Panc1 (cell line): ENCODE results near the gene CEP250. TPM values are rescaled to one million over a fixed set of nuclear protein-coding genes. Genes with fewer than 3 reads are reported as not detected.

Experiments
- ATAC-seq: fragments of 200-7000 bp; cut with Tn5 transposase; 2 replicates; pipeline ENCODE4 v1.9.1; 2020; ENCODE audit warnings: mild to moderate bottlenecking, moderate library complexity
- BruUV-seq: library from RNA; stranded (reverse); fragments of 400-500 nt; replicated peaks from 2 replicates; lab custom pipeline; 2021; lab: Mats Ljungman, UMichigan
- CTCF ChIA-PET: fragments of 300-600 bp; sonication (Branson Sonifier 250); formaldehyde crosslinking; loops from one replicate; lab custom pipeline; 2022; ENCODE audit warnings: antibody characterized with exemption; lab: Charles Lee
- POLR2A ChIA-PET: fragments of 300-600 bp; sonication (Branson Sonifier 250); formaldehyde crosslinking; loops from one replicate; lab custom pipeline; 2022; ENCODE audit warnings: antibody characterized with exemption; lab: Charles Lee
- DNase-seq: peaks from one replicate; pipeline ENCODE4 v3.0.0-alpha.2; 2010; ENCODE audit warnings: low read depth, low spot score
- H3K27ac ChIP-seq: 2 replicates; pipeline ENCODE4 v1.5.1; 2011; ENCODE audit warnings: mild to moderate bottlenecking, low read length, inconsistent platforms
- H3K27me3 ChIP-seq: fragments of 200-500 bp; sonication (Bioruptor generic); 2 replicates; pipeline ENCODE4 v1.6.0; 2014; ENCODE audit warnings: low read length, inconsistent platforms; ENCODE audit not compliant: control insufficient read depth, insufficient read depth
- H3K36me3 ChIP-seq: fragments of 200-500 bp; sonication (Bioruptor generic); 2 replicates; pipeline ENCODE4 v1.5.1; 2014; ENCODE audit warnings: inconsistent platforms, mild to moderate bottlenecking, low read length, moderate library complexity; ENCODE audit not compliant: control insufficient read depth, insufficient read depth
- H3K4me1 ChIP-seq: 2 replicates; pipeline ENCODE4 v1.5.1; 2011; ENCODE audit warnings: inconsistent platforms, mild to moderate bottlenecking, low read length, moderate library complexity; ENCODE audit not compliant: control insufficient read depth, insufficient read depth
- H3K4me3 ChIP-seq, 2 experiments: 2 replicates each; pipeline ENCODE4 v1.5.1; 2011 to 2012; ENCODE audit warnings: low read depth in 2 of 2, low read length in 2 of 2, mild to moderate bottlenecking in 2 of 2, inconsistent platforms in 1 of 2, moderate library complexity in 1 of 2
- H3K9me3 ChIP-seq: fragments of 200-500 bp; sonication (Bioruptor generic); 2 replicates; pipeline ENCODE4 v1.5.1; 2014; ENCODE audit warnings: low read depth, mild to moderate bottlenecking, inconsistent platforms, low read length, moderate library complexity; ENCODE audit not compliant: control insufficient read depth, insufficient read depth
- POLR2AphosphoS5 ChIP-seq: IDR thresholded peaks from 2 replicates; pipeline ENCODE4 v1.6.1; 2012; ENCODE audit warnings: mild to moderate bottlenecking, low read depth, low read length, moderate library complexity
- SIN3A ChIP-seq: IDR thresholded peaks from 2 replicates; pipeline ENCODE4 v1.6.1; 2012; ENCODE audit warnings: low read depth, mild to moderate bottlenecking, low read length, moderate library complexity, borderline replicate concordance; ENCODE audit not compliant: insufficient read depth
- TCF7L2 ChIP-seq: IDR thresholded peaks from 2 replicates; pipeline ENCODE4 v1.6.1; 2011; ENCODE audit warnings: mild to moderate bottlenecking, low read depth, low read length, inconsistent platforms
- in situ Hi-C: cut with HindIII; loops from 2 replicates; pipeline ENCODE4 v1.10.0; 2016; ENCODE audit warnings: low sequenced_read_pairs, low pct_unique_long_range_greater_than_20kb
- intact Hi-C: fragments of 100-400 bp; cut with micrococcal nuclease; formaldehyde crosslinking; loops from one replicate; pipeline ENCODE4 v1.10.0; 2022; ENCODE audit not compliant: unreplicated experiment
- total RNA-seq: library from RNA; stranded (reverse); gene quantifications from one replicate; pipeline ENCODE4 v1.2.1, GENCODE V29; 2021; ENCODE audit not compliant: unreplicated experiment
- TF ChIP-seq, protein P1 (sequence below): fragments of 450-650 bp; IDR thresholded peaks from 2 replicates; pipeline ENCODE4 v1.5.1; 2017; ENCODE audit warnings: mild to moderate bottlenecking
- TF ChIP-seq, protein P2 (sequence below), 2 experiments: IDR thresholded peaks; 2 replicates each; pipeline ENCODE4 v1.6.1; 2011 to 2012; ENCODE audit warnings: low read depth in 2 of 2, control low read depth in 1 of 2, low read length in 1 of 2, mild to moderate bottlenecking in 1 of 2, moderate library complexity in 1 of 2; ENCODE audit not compliant: insufficient read depth in 1 of 2

Gene CEP250
- total RNA-seq, 1 experiment from 2014 or later, result 82.5 TPM

DNA sequence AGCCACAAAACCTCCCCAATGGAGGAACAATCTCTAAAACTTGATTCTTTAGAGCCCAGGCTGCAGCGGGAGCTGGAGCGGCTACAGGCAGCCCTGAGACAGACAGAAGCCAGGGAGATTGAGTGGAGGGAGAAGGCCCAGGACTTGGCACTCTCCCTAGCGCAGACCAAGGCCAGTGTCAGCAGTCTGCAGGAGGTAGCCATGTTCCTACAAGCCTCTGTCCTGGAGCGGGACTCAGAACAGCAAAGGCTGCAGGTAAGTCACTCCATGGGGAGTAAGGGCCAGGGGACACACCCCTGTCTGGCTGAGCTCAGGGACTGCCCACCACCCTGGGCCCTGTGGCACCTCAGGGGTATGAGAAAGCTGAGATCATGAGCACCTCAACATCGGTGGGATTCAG is 49.4 kb downstream of the CEP250 start:
- intact Hi-C loops, result no loop called here
- in situ Hi-C loops, result no loop called here
- no peaks in the 10 kb centered on the region for H3K9me3 ChIP-seq
- H3K4me1 ChIP-seq, result no peaks in the 10 kb centered on the region
- TF ChIP-seq, protein P1, sequence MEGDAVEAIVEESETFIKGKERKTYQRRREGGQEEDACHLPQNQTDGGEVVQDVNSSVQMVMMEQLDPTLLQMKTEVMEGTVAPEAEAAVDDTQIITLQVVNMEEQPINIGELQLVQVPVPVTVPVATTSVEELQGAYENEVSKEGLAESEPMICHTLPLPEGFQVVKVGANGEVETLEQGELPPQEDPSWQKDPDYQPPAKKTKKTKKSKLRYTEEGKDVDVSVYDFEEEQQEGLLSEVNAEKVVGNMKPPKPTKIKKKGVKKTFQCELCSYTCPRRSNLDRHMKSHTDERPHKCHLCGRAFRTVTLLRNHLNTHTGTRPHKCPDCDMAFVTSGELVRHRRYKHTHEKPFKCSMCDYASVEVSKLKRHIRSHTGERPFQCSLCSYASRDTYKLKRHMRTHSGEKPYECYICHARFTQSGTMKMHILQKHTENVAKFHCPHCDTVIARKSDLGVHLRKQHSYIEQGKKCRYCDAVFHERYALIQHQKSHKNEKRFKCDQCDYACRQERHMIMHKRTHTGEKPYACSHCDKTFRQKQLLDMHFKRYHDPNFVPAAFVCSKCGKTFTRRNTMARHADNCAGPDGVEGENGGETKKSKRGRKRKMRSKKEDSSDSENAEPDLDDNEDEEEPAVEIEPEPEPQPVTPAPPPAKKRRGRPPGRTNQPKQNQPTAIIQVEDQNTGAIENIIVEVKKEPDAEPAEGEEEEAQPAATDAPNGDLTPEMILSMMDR, result no peak
- TF ChIP-seq, protein P2, sequence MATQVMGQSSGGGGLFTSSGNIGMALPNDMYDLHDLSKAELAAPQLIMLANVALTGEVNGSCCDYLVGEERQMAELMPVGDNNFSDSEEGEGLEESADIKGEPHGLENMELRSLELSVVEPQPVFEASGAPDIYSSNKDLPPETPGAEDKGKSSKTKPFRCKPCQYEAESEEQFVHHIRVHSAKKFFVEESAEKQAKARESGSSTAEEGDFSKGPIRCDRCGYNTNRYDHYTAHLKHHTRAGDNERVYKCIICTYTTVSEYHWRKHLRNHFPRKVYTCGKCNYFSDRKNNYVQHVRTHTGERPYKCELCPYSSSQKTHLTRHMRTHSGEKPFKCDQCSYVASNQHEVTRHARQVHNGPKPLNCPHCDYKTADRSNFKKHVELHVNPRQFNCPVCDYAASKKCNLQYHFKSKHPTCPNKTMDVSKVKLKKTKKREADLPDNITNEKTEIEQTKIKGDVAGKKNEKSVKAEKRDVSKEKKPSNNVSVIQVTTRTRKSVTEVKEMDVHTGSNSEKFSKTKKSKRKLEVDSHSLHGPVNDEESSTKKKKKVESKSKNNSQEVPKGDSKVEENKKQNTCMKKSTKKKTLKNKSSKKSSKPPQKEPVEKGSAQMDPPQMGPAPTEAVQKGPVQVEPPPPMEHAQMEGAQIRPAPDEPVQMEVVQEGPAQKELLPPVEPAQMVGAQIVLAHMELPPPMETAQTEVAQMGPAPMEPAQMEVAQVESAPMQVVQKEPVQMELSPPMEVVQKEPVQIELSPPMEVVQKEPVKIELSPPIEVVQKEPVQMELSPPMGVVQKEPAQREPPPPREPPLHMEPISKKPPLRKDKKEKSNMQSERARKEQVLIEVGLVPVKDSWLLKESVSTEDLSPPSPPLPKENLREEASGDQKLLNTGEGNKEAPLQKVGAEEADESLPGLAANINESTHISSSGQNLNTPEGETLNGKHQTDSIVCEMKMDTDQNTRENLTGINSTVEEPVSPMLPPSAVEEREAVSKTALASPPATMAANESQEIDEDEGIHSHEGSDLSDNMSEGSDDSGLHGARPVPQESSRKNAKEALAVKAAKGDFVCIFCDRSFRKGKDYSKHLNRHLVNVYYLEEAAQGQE (IDR thresholded peaks at IDR 0.05; ENCODE audit: insufficient read depth in 1 of 2, low read depth in 2 of 2, low read length in 1 of 2), result no peak
- no peak for TF ChIP-seq TCF7L2
- TF ChIP-seq SIN3A, result no peak
- no peak for TF ChIP-seq POLR2AphosphoS5
- DNase-seq, result no peak
- no peak overlapping the region for H3K4me3 ChIP-seq
- CTCF ChIA-PET, result interaction anchor here (1.0 kb wide), 1 partner anchor 58 kb away, joined by 3 read pairs; no protein-coding TSS in a partner anchor
- no peaks in the 10 kb centered on the region for H3K27me3 ChIP-seq
- H3K27ac ChIP-seq, result no peak overlapping the region
- H3K36me3 ChIP-seq, result peaks cover 2% of the 10 kb centered on the region; the same call in 1 of the 2 replicates
- ATAC-seq, result 0 out of 2 replicates have a peak, but pooled peaks have one; percentile 22
- BruUV-seq, result no TSS peak
- POLR2A ChIA-PET, result no interaction called here

DNA sequence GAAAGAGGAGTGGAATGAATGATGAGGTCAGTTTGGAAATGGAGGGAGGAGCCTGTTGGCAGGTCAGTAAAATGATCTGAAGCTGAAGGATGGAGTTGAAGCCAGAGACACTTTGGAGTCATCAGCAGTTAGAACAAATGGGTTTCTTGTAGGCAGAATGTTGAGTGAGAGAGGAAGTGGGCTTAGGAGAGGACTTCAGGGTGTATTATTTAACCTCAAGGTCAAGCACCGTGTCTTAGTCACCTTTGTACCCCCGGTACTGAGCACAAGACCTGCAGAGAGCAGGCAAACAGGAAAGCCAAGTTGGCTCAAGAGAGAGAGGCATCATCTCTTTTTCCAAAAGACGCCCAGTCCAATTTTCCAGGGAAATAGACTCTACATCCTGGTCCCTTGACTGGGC is 50.8 kb downstream of the CEP250 start:
- H3K27me3 ChIP-seq, result no peaks in the 10 kb centered on the region
- CTCF ChIA-PET, result no interaction called here
- H3K4me3 ChIP-seq, result no peak overlapping the region
- TF ChIP-seq POLR2AphosphoS5 (no peak), SIN3A (no peak), TCF7L2 (no peak)
- TF ChIP-seq, protein P2 (IDR thresholded peaks at IDR 0.05; ENCODE audit: insufficient read depth in 1 of 2, low read depth in 2 of 2, low read length in 1 of 2), result no peak
- TF ChIP-seq, protein P1, result no peak
- peaks cover 2% of the 10 kb centered on the region; the same call in 1 of the 2 replicates for H3K36me3 ChIP-seq
- ATAC-seq (no peak), DNase-seq (no peak)
- no TSS peak for BruUV-seq
- in situ Hi-C loops, result no loop called here
- POLR2A ChIA-PET, result no interaction called here
- H3K9me3 ChIP-seq, result no peaks in the 10 kb centered on the region
- intact Hi-C loops, result no loop called here
- no peaks in the 10 kb centered on the region for H3K4me1 ChIP-seq
- no peak overlapping the region for H3K27ac ChIP-seq
